Spleen (tissue), 11 donors: Measurements from ENCODE around the gene LTBP2. TPM values are rescaled to one million over a fixed set of nuclear protein-coding genes. Genes with fewer than 3 reads are reported as not detected.
"Not testable (repeated sequence)": the region's sequence is repeated elsewhere in the genome, so short reads cannot be mapped to it uniquely, and the experiment has no call there.

ENCODE experiments used
- DNase-seq: peaks from one replicate; pipeline ENCODE4 v3.0.0-alpha.2; 2020
- H3K27ac ChIP-seq, 8 donors: fragments of 200-600 bp; sonication (generic) in 7 of 8; 1 replicate in 4 of 8; 2 replicates in 4 of 8; pipeline versions ENCODE4 v1.5.0 to v1.8.0; 2016 to 2021; ENCODE audit warnings: inconsistent platforms in 4 of 8, mild to moderate bottlenecking in 4 of 8, moderate library complexity in 1 of 8
- H3K27me3 ChIP-seq, 7 donors: fragments of 200-600 bp; sonication (generic) in 6 of 7; replicated peaks in 1 of 7; 1 replicate in 4 of 7; 2 replicates in 3 of 7; pipeline versions ENCODE4 v1.5.0 to v1.8.0; 2016 to 2021; ENCODE audit warnings: inconsistent platforms in 3 of 7, mild to moderate bottlenecking in 1 of 7
- H3K36me3 ChIP-seq, 6 donors: fragments of 200-600 bp; sonication (generic) in 5 of 6; 1 replicate in 4 of 6; 2 replicates in 2 of 6; pipeline versions ENCODE4 v1.5.0 to v1.8.0; 2016 to 2021; ENCODE audit warnings: inconsistent platforms in 2 of 6
- H3K4me1 ChIP-seq, 6 donors: fragments of 200-600 bp; sonication (generic) in 5 of 6; 1 replicate in 3 of 6; 2 replicates in 3 of 6; pipeline versions ENCODE4 v1.5.0 to v1.8.0; 2016 to 2021; ENCODE audit warnings: inconsistent platforms in 3 of 6
- H3K4me3 ChIP-seq, 8 donors: fragments of 200-600 bp; sonication (generic) in 7 of 8; 1 replicate in 4 of 8; 2 replicates in 4 of 8; pipeline versions ENCODE4 v1.5.0 to v1.8.0; 2016 to 2021; ENCODE audit warnings: inconsistent platforms in 4 of 8, mild to moderate bottlenecking in 4 of 8, moderate library complexity in 2 of 8
- H3K9me3 ChIP-seq, 8 donors: fragments of 200-600 bp; sonication (generic) in 7 of 8; 1 replicate in 4 of 8; 2 replicates in 4 of 8; pipeline versions ENCODE4 v1.5.0 to v1.8.0; 2016 to 2021; ENCODE audit warnings: inconsistent platforms in 4 of 8
- POLR2A ChIP-seq, 3 donors: fragments of 450-650 bp; IDR thresholded peaks; one replicate each; pipeline ENCODE4 v1.5.1; 2017; ENCODE audit warnings: antibody characterized with exemption in 3 of 3, mild to moderate bottlenecking in 1 of 3
- POLR2AphosphoS5 ChIP-seq, 3 donors: sonication (generic); formaldehyde crosslinking; IDR thresholded peaks; one replicate each; pipeline ENCODE4 v1.5.1; 2017; ENCODE audit warnings: antibody characterized with exemption in 3 of 3
- WGBS, 5 donors: extraction: QIAGEN DNeasy Blood & Tissue Kit in 3 of 5; methylation state at CpG; one replicate each; pipeline versions ENCODE4 v1.1.5 to v1.1.7; 2013 to 2018; 5-methylcytosine and 5-hydroxymethylcytosine counted together
- intact Hi-C: fragments of 100-400 bp; cut with DNase I; formaldehyde crosslinking; loops from one replicate; pipeline ENCODE4 v1.15.0; 2023; ENCODE audit warnings: low total_unique reads
- polyA plus RNA-seq, 3 donors: library from polyadenylated mRNA; stranded (reverse); fragments of 200-250 nt; gene quantifications; one replicate each; pipeline ENCODE4 v1.2.1, GENCODE V29; 2013
- total RNA-seq, 7 donors: library from RNA; depleted of rRNA in 3 of 7; stranded (reverse); fragments of >200 nt in 3 of 7; fragmentation: NEBNext Ultra II Directional in 4 of 7; extraction: Animal tissue kit (Norgen Biotek cat#: 25700) in 4 of 7; gene quantifications; one replicate each; pipeline versions ENCODE4 v1.1.0 to v1.2.1, GENCODE V29; 2016 to 2021
- TF ChIP-seq, protein P1 (sequence below), 11 experiments: fragments of 200-600 bp in 7 of 11; fragments of 450-650 bp in 4 of 11; sonication (generic) in 4 of 11; IDR thresholded peaks in 8 of 11; conservative IDR thresholded peaks in 3 of 11; 1 replicate in 7 of 11; 2 replicates in 4 of 11; pipeline versions ENCODE4 v1.4.0 to v1.8.0; 2016 to 2021; ENCODE audit warnings: antibody characterized with exemption in 11 of 11, inconsistent platforms in 4 of 11, mild to moderate bottlenecking in 1 of 11
- donor health status: healthy with polysubstance abuse.
- donor health status: DM: no; HTN: no; CAD: no; lungs with moderate emphysema.
- donor health status: DM: no; HTN: no; CAD: no.
- donor health status: Bipolar disorder and iron deficiency.
- donor health status: healthy.
- donor health status: DM: no; HTN: no; CAD: no.
- donor health status: DM: yes; HTN: yes; CAD: no.

LTBP2 gene
- total and polyA plus RNA-seq, 10 donors: 3.4 to 10.7 (median 5.6) TPM

DNA sequence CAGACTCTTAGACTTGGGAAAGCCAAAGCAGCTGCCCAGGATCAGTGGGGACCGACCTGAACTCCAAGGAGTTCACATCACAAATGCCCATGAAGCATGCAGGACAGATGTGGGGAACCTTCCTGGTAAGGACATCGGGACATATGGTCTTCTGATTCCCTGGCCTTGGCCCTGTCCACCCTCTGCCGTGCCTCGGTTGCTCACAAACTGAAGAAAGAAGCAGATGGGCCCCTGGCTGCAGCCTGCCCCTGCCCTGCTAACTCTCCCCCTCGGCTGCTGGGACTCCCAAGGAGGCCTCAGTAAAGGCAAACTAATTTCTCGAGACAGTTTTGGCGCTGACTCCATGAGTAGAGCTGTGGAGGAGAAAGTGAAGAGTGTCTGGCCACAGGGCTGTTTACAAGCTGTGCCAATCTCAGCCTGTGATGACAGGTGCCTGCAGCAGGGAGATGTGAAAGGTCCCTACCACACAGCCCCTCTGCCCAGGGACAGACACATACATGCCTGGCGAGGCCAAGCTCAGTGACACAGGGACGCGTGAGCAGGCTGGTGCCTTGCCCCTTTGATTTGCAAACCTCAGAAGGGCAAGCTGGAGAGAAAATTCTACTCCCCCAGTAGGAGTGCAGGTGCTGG lies 69.9 kb downstream of the LTBP2 start:
- Histone ChIP-seq H3K4me1 (no peaks in the 10 kb centered on the region), H3K36me3 (no peaks in the 10 kb centered on the region), H3K27me3 (no peaks in the 10 kb centered on the region), H3K9me3 (no peaks in the 10 kb centered on the region), H3K4me3 (no peak overlapping the region), H3K27ac (no peak overlapping the region)
- DNase-seq: peak; percentile 46
- intact Hi-C loops: no loop called here
- TF ChIP-seq POLR2AphosphoS5 (IDR thresholded peaks at IDR 0.05) (no peak), POLR2A (IDR thresholded peaks at IDR 0.05) (no peak)
- TF ChIP-seq, protein P1, sequence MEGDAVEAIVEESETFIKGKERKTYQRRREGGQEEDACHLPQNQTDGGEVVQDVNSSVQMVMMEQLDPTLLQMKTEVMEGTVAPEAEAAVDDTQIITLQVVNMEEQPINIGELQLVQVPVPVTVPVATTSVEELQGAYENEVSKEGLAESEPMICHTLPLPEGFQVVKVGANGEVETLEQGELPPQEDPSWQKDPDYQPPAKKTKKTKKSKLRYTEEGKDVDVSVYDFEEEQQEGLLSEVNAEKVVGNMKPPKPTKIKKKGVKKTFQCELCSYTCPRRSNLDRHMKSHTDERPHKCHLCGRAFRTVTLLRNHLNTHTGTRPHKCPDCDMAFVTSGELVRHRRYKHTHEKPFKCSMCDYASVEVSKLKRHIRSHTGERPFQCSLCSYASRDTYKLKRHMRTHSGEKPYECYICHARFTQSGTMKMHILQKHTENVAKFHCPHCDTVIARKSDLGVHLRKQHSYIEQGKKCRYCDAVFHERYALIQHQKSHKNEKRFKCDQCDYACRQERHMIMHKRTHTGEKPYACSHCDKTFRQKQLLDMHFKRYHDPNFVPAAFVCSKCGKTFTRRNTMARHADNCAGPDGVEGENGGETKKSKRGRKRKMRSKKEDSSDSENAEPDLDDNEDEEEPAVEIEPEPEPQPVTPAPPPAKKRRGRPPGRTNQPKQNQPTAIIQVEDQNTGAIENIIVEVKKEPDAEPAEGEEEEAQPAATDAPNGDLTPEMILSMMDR (IDR thresholded peaks at IDR 0.05 in 8 of 11, conservative IDR thresholded peaks at IDR 0.05 in 3 of 11): no peak
- 84 to 95% (median 91%) methylated on average over 10 of the region's 10 CpGs for WGBS, 5 donors

DNA sequence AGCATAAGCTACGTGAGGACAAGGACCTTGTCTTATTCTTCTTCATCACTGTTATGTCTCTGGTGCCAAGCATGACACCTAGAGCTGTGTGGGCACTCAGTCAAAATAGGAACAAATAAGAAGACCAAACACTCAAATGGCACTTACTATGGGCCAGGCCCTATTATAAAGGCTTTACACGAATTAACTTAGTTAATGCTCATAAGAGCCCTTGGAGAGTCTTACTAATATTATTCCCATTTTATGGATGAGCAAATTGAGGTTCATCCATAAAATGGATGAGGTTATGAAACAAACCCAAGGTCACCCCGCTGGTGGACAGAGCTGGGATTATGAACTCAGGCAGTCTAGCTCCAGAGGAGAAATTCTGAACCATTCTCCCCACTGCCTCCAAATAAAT lies 70.8 kb downstream of the LTBP2 start:
- H3K27ac ChIP-seq: no peak overlapping the region
- no peaks in the 10 kb centered on the region for H3K27me3 ChIP-seq
- 79 to 90% (median 85%) methylated on average over 3 of the region's 3 CpGs for WGBS, 5 donors
- intact Hi-C loops: no loop called here
- no peak overlapping the region for H3K4me3 ChIP-seq
- TF ChIP-seq POLR2A (IDR thresholded peaks at IDR 0.05) (no peak), POLR2AphosphoS5 (IDR thresholded peaks at IDR 0.05) (no peak)
- TF ChIP-seq, protein P1 (IDR thresholded peaks at IDR 0.05 in 8 of 11, conservative IDR thresholded peaks at IDR 0.05 in 3 of 11): no peak
- peak; percentile 9 for DNase-seq
- H3K4me1 ChIP-seq: no peaks in the 10 kb centered on the region
- H3K36me3 ChIP-seq: no peaks in the 10 kb centered on the region
- no peaks in the 10 kb centered on the region for H3K9me3 ChIP-seq

- Histone ChIP-seq H3K36me3 (no peaks in the 10 kb centered on the region), H3K27me3 (no peaks in the 10 kb centered on the region), H3K9me3 (no peaks in the 10 kb centered on the region), H3K4me3 (no peak overlapping the region), H3K4me1 (no peaks in the 10 kb centered on the region), H3K27ac (no peak overlapping the region)
- intact Hi-C loops: no loop called here
- DNase-seq: peak; percentile 8
- TF ChIP-seq, protein P1 (IDR thresholded peaks at IDR 0.05 in 8 of 11, conservative IDR thresholded peaks at IDR 0.05 in 3 of 11): no peak
- TF ChIP-seq POLR2AphosphoS5 (IDR thresholded peaks at IDR 0.05) (no peak), POLR2A (IDR thresholded peaks at IDR 0.05) (no peak)
- 61 to 87% (median 71%) methylated on average over 4 of the region's 4 CpGs for WGBS, 5 donors
Observed at GRCh38 chr14:74539503-74539902, 72.5 kb downstream of the LTBP2 start.

GRCh38 chr14:74538411-74539391 lies 73.3 kb downstream of the LTBP2 start:
- intact Hi-C loops: no loop called here
- Histone ChIP-seq H3K27me3 (no peaks in the 10 kb centered on the region), H3K4me1 (no peaks in the 10 kb centered on the region), H3K4me3 (no peak overlapping the region), H3K36me3 (no peaks in the 10 kb centered on the region), H3K9me3 (no peaks in the 10 kb centered on the region), H3K27ac (no peak overlapping the region)
- peak; percentile 48 for DNase-seq
- WGBS, 5 donors: 89 to 93% (median 92%) methylated on average over 11 of the region's 11 CpGs
- TF ChIP-seq, protein P1 (IDR thresholded peaks at IDR 0.05 in 8 of 11, conservative IDR thresholded peaks at IDR 0.05 in 3 of 11): no peak
- TF ChIP-seq POLR2AphosphoS5 (IDR thresholded peaks at IDR 0.05): no peak
- TF ChIP-seq POLR2A (IDR thresholded peaks at IDR 0.05): no peak

GRCh38 chr14:74536336-74536735 lies 75.7 kb downstream of the LTBP2 start:
- H3K27me3 ChIP-seq, H3K4me1 ChIP-seq, H3K36me3 ChIP-seq, intact Hi-C loops, H3K27ac ChIP-seq, DNase-seq, H3K4me3 ChIP-seq, H3K9me3 ChIP-seq: not testable (repeated sequence)
- 87 to 95% (median 90%) methylated on average over 3 of the region's 3 CpGs for whole genome bisulfite sequencing, 5 donors
